ENCODE results near the gene PACSIN1.

DNA sequence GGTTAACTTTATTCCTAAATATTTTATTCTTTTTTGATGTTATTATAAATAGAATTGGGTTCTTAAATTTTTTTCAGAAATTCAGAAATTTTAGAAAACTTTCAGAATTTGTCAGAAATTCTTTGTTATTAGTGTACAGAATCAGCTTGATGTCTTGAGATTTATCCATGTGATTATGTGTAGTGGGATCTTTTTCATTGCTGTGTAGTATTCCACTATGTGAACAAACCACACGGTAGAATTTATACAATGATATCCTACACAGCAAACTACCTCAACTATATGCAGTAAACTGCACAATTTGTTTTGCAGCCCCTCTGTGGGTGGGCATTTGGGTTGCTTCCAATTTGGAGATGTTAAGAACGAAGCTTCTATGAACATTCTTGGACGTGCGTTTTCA, 43.9 kb downstream of the PACSIN1 start:
- TF ChIP-seq, protein P1, sequence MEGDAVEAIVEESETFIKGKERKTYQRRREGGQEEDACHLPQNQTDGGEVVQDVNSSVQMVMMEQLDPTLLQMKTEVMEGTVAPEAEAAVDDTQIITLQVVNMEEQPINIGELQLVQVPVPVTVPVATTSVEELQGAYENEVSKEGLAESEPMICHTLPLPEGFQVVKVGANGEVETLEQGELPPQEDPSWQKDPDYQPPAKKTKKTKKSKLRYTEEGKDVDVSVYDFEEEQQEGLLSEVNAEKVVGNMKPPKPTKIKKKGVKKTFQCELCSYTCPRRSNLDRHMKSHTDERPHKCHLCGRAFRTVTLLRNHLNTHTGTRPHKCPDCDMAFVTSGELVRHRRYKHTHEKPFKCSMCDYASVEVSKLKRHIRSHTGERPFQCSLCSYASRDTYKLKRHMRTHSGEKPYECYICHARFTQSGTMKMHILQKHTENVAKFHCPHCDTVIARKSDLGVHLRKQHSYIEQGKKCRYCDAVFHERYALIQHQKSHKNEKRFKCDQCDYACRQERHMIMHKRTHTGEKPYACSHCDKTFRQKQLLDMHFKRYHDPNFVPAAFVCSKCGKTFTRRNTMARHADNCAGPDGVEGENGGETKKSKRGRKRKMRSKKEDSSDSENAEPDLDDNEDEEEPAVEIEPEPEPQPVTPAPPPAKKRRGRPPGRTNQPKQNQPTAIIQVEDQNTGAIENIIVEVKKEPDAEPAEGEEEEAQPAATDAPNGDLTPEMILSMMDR (IDR thresholded peaks at IDR 0.05): no peak
- TF ChIP-seq EZH2 (IDR thresholded peaks at IDR 0.05) (no peak), EZH2phosphoT487 (IDR thresholded peaks at IDR 0.05) (no peak)

Measured in neural progenitor cell (in vitro differentiated cells).